DOHH2 (cell line): ENCODE data around the gene HNRNPM.

Experiments
- H3F3A ChIP-seq: fragments of 200-600 bp; sonication (generic), shearing (Covaris generic); 2 replicates; pipeline ENCODE4 v1.6.0; 2016; ENCODE audit warnings: antibody characterized with exemption, mild to moderate bottlenecking; ENCODE audit not compliant: control insufficient read depth, insufficient read depth
- H3K27ac ChIP-seq: fragments of 200-600 bp; sonication (generic); 2 replicates; pipeline ENCODE4 v1.5.1; 2014; ENCODE audit warnings: low read depth, mild to moderate bottlenecking, low read length, moderate library complexity
- H3K27me3 ChIP-seq: fragments of 200-600 bp; sonication (generic); 2 replicates; pipeline ENCODE4 v1.6.1; 2014; ENCODE audit warnings: mild to moderate bottlenecking, low read length, mixed read lengths; ENCODE audit not compliant: control insufficient read depth
- H3K36me3 ChIP-seq: fragments of 200-600 bp; sonication (generic); 2 replicates; pipeline ENCODE4 v1.6.1; 2014; ENCODE audit warnings: mild to moderate bottlenecking, low read length, moderate library complexity, mixed read lengths; ENCODE audit not compliant: control insufficient read depth
- H3K4me1 ChIP-seq: fragments of 200-600 bp; sonication (generic); 2 replicates; pipeline ENCODE4 v1.6.1; 2014; ENCODE audit warnings: mild to moderate bottlenecking, low read length, mixed read lengths; ENCODE audit not compliant: control insufficient read depth
- H3K4me2 ChIP-seq: fragments of 200-600 bp; sonication (generic); 2 replicates; pipeline ENCODE4 v1.6.0; 2014; ENCODE audit warnings: mild to moderate bottlenecking, low read length, moderate library complexity
- H3K4me3 ChIP-seq: fragments of 200-600 bp; sonication (generic); 2 replicates; pipeline ENCODE4 v1.5.1; 2014; ENCODE audit warnings: mild to moderate bottlenecking, low read length, mixed read lengths
- H3K79me2 ChIP-seq: fragments of 200-600 bp; sonication (generic); 2 replicates; pipeline ENCODE4 v1.6.1; 2014; ENCODE audit warnings: mild to moderate bottlenecking, low read length, mixed read lengths; ENCODE audit not compliant: control insufficient read depth
- H3K9me2 ChIP-seq: fragments of 200-600 bp; sonication (generic); replicated peaks from 2 replicates; pipeline ENCODE4 v1.6.1; 2014; ENCODE audit warnings: mild to moderate bottlenecking, low read length, mixed read lengths; ENCODE audit not compliant: control insufficient read depth
- H3K9me3 ChIP-seq: fragments of 200-600 bp; sonication (generic); 2 replicates; pipeline ENCODE4 v1.6.1; 2014; ENCODE audit warnings: antibody characterized with exemption, low read length, mixed read lengths; ENCODE audit not compliant: control insufficient read depth, insufficient read depth
- H4K20me1 ChIP-seq: fragments of 200-600 bp; sonication (generic); 2 replicates; pipeline ENCODE4 v1.6.0; 2014; ENCODE audit warnings: low read depth, mild to moderate bottlenecking, antibody characterized with exemption, low read length, moderate library complexity; ENCODE audit not compliant: control insufficient read depth, insufficient read depth
- EZH2phosphoT487 ChIP-seq: fragments of 200-600 bp; sonication (generic); IDR thresholded peaks from 2 replicates; pipeline ENCODE4 v1.6.1; 2017; ENCODE audit warnings: borderline replicate concordance, mild to moderate bottlenecking, antibody characterized with exemption, low read length, moderate library complexity, mixed read lengths
- TF ChIP-seq, protein P1 (sequence below): fragments of 200-600 bp; sonication (generic); IDR thresholded peaks from one replicate; pipeline ENCODE4 v1.5.1; 2014; ENCODE audit warnings: antibody characterized with exemption, mild to moderate bottlenecking, low read depth, low read length; ENCODE audit not compliant: poor library complexity, severe bottlenecking

HNRNPM gene

GRCh38 chr19:8484331-8484894, 39.6 kb downstream of the HNRNPM start:
- Histone ChIP-seq H3K4me2 (no peak overlapping the region), H3K4me1 (no peaks in the 10 kb centered on the region), H3K27ac (no peak overlapping the region), H3K4me3 (no peak overlapping the region), H3K9me2 (no peaks in the 10 kb centered on the region), H3F3A (no peaks in the 10 kb centered on the region), H3K27me3 (no peaks in the 10 kb centered on the region), H3K9me3 (no peaks in the 10 kb centered on the region), H3K36me3 (peaks cover 84% of the 10 kb centered on the region), H4K20me1 (peaks cover 16% of the 10 kb centered on the region; the same call in 1 of the 2 replicates), H3K79me2 (peaks cover 41% of the 10 kb centered on the region)
- TF ChIP-seq EZH2phosphoT487 = no peak
- TF ChIP-seq, protein P1, sequence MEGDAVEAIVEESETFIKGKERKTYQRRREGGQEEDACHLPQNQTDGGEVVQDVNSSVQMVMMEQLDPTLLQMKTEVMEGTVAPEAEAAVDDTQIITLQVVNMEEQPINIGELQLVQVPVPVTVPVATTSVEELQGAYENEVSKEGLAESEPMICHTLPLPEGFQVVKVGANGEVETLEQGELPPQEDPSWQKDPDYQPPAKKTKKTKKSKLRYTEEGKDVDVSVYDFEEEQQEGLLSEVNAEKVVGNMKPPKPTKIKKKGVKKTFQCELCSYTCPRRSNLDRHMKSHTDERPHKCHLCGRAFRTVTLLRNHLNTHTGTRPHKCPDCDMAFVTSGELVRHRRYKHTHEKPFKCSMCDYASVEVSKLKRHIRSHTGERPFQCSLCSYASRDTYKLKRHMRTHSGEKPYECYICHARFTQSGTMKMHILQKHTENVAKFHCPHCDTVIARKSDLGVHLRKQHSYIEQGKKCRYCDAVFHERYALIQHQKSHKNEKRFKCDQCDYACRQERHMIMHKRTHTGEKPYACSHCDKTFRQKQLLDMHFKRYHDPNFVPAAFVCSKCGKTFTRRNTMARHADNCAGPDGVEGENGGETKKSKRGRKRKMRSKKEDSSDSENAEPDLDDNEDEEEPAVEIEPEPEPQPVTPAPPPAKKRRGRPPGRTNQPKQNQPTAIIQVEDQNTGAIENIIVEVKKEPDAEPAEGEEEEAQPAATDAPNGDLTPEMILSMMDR = no peak

- H4K20me1 ChIP-seq = peaks cover 16% of the 10 kb centered on the region; the same call in 1 of the 2 replicates
- no peaks in the 10 kb centered on the region for H3F3A ChIP-seq
Observed at GRCh38 chr19:8485561-8486371, 41.0 kb downstream of the HNRNPM start.

GRCh38 chr19:8486661-8487136, 41.9 kb downstream of the HNRNPM start:
- Histone ChIP-seq H3K4me3 (no peak overlapping the region), H3K27ac (no peak overlapping the region), H4K20me1 (peaks cover 10% of the 10 kb centered on the region; the same call in 1 of the 2 replicates), H3K36me3 (peaks cover 74% of the 10 kb centered on the region), H3K4me1 (no peaks in the 10 kb centered on the region), H3K9me3 (no peaks in the 10 kb centered on the region), H3K27me3 (no peaks in the 10 kb centered on the region), H3F3A (peaks cover 2% of the 10 kb centered on the region; the same call in 1 of the 2 replicates), H3K9me2 (no peaks in the 10 kb centered on the region), H3K79me2 (peaks cover 20% of the 10 kb centered on the region), H3K4me2 (no peak overlapping the region)
- TF ChIP-seq, protein P1 = no peak
- no peak for TF ChIP-seq EZH2phosphoT487

More at GRCh38 chr19:8485561-8486371, 41.0 kb downstream of the HNRNPM start:
- no peaks in the 10 kb centered on the region for H3K9me3 ChIP-seq
- peaks cover 29% of the 10 kb centered on the region for H3K79me2 ChIP-seq
- H3K27ac ChIP-seq = no peak overlapping the region
- H3K4me1 ChIP-seq = no peaks in the 10 kb centered on the region
- H3K36me3 ChIP-seq = peaks cover 84% of the 10 kb centered on the region
- H3K27me3 ChIP-seq = no peaks in the 10 kb centered on the region
- H3K9me2 ChIP-seq = no peaks in the 10 kb centered on the region
- no peak overlapping the region for H3K4me2 ChIP-seq
- no peak for TF ChIP-seq EZH2phosphoT487
- TF ChIP-seq, protein P1 = no peak
- H3K4me3 ChIP-seq = no peak overlapping the region
